Retinal pigment epithelial cell (primary cell): ENCODE results near the gene RNU6-7.

Source experiments
- DNase-seq: peaks from one replicate; pipeline ENCODE4 v3.0.0-alpha.2; 2010; ENCODE audit warnings: low read depth
- H3K4me3 ChIP-seq: 2 replicates; pipeline ENCODE4 v1.5.1; 2011; ENCODE audit warnings: mild to moderate bottlenecking, low read length, control low read depth, moderate library complexity
- CTCF ChIP-seq: conservative IDR thresholded peaks from 2 replicates; pipeline ENCODE4 v1.5.1; 2011; ENCODE audit warnings: low read depth, low read length, control low read depth, inconsistent platforms

Gene RNU6-7

GRCh38 chr14:32211068-32211404 is 9.2 kb downstream of the RNU6-7 start:
- H3K4me3 ChIP-seq: no peak overlapping the region
- DNase-seq: no peak
- peak; percentile 19 for TF ChIP-seq CTCF

GRCh38 chr14:32212833-32213232 is 11.0 kb downstream of the RNU6-7 start:
- no peak for DNase-seq
- H3K4me3 ChIP-seq: no peak overlapping the region
- no peak for TF ChIP-seq CTCF

GRCh38 chr14:32217301-32217700 is 15.5 kb downstream of the RNU6-7 start:
- no peak for DNase-seq
- H3K4me3 ChIP-seq: no peak overlapping the region
- no peak for TF ChIP-seq CTCF

GRCh38 chr14:32224737-32225377 is 23.0 kb downstream of the RNU6-7 start:
- DNase-seq: peak; percentile 80
- peak; percentile 66 for TF ChIP-seq CTCF
- H3K4me3 ChIP-seq: no peak overlapping the region

GRCh38 chr14:32225378-32225920 is 23.6 kb downstream of the RNU6-7 start:
- TF ChIP-seq CTCF: no peak
- no peak overlapping the region for H3K4me3 ChIP-seq
- DNase-seq: no peak

- no peak for DNase-seq
- TF ChIP-seq CTCF: no peak
- no peak overlapping the region for H3K4me3 ChIP-seq
Observed at GRCh38 chr14:32226056-32226455, 24.2 kb downstream of the RNU6-7 start.

- no peak overlapping the region for H3K4me3 ChIP-seq
- TF ChIP-seq CTCF: no peak
- no peak for DNase-seq
Observed at GRCh38 chr14:32230181-32230580, 28.3 kb downstream of the RNU6-7 start.
